Non-pigmented ciliary epithelial cell (primary cell): ENCODE results near the gene SUPT20HL1.
"Not testable (repeated sequence)": the region's sequence is repeated elsewhere in the genome, so short reads cannot be mapped to it uniquely, and the experiment has no call there.

Source experiments
- DNase-seq: peaks from one replicate; pipeline ENCODE4 v3.0.0-alpha.2; 2010; ENCODE audit warnings: low read depth

SUPT20HL1 gene

DNA sequence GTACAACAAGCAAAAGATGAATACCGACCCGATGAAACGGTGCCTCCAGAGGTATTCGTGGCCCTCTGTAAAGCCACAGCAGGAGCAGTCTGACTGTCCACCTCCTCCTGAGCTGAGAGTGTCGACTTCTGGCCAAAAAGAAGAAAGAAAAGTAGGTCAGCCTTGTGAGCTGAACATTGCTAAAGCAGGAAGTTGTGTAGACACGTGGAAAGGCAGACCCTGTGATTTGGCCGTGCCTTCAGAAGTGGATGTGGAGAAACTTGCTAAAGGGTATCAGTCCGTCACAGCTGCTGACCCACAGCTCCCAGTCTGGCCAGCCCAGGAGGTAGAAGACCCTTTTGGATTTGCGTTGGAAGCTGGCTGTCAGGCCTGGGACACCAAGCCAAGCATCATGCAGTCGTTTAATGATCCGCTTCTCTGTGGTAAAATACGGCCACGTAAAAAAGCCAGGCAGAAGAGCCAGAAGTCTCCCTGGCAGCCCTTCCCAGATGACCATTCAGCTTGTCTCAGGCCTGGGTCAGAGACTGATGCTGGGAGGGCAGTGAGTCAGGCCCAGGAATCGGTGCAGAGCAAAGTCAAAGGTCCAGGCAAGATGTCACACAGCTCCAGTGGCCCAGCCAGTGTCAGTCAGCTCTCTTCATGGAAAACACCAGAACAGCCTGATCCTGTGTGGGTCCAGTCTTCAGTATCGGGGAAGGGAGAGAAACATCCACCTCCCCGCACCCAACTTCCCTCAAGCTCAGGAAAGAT is 3.2 kb downstream of the SUPT20HL1 start:
- not testable (repeated sequence) for DNase-seq

DNA sequence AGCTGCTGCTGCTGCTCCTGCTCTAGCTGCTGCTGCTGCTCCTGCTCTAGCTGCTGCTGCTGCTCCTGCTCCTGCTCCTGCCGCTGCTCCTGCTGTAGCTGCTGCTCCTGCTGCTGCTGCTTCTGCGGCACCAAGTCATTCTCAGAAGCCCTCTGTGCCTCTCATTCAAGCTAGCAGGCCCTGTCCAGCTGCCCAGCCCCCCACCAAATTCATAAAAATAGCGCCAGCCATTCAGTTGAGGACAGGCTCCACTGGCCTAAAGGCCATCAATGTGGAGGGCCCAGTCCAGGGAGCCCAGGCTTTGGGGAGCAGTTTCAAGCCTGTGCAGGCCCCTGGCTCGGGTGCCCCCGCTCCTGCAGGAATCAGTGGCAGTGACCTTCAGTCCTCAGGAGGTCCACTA is 3.9 kb downstream of the SUPT20HL1 start:
- DNase-seq, result no peak

DNA sequence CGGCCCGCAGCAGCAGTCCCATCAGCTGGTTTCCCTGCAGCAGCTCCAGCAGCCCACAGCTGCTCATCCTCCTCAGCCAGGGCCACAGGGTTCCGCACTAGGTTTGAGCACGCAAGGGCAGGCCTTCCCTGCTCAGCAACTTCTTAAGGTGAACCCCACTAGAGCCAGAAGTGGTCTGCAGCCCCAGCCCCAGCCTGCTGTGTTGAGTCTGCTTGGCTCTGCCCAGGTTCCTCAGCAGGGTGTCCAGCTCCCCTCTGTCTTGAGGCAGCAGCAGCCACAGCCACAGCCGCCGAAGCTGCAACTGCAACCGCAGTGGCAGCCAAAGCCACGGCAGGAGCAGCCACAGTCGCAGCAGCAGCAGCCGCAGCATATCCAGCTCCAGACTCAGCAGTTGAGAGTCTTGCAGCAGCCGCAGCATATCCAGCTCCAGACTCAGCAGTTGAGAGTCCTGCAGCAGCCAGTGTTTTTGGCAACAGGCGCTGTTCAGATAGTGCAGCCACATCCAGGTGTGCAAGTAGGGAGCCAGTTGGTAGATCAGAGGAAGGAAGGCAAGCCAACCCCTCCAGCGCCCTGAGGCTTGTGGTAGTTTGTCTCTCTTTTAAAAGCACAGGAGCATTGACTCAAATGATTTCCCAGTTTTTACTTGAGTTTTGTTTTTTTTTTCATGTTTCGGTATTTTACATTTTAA is 4.6 kb downstream of the SUPT20HL1 start:
- DNase-seq, result no peak

DNA sequence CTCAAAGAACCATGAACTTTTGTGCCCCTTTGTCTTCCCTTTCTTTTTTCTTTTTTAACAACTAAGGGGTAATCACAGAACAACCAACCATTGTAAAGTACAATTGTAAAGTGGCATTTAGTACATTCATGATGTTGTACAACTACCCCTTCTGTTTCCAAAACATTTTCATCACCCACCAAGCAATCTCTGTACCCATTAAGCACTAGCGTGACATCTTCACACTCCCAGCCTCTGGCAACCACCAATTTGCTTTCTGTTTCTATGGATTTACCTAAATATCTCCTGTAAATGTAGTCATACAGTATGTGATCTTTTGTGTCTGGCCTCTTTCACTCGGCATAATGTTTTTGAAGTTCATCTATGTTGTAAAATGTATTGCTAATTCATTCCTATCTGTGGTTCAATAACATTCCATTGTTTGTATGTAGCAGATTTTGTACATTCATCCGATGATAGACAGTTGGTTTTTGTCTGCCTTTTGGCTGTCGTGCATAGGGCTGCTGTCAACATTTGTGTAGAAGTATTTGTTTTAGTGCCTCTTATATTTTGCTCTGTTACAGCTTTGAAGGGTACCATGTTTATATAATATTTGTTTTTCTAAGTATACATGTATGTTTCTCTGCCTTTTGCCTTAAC is 6.4 kb downstream of the SUPT20HL1 start:
- DNase-seq, result not testable (repeated sequence)

DNA sequence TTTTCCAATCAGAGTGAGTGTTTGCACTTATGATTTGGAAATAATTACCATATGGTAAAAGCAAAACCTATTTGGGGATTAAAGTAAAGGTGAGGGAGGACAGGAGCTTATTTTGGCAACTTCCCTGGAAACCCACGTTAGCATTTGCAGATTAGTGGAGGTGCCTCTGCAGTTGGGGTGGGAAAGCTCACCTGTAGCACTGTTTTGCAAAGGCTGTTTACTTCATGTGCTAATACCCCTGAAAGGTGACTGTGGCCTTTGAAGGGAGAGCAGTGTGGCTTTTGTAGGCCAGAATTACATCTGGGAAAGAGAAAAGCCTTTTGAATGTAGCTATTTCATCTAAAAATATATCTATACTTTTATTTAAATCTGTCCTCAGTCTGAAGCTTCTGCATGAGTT is 9.4 kb downstream of the SUPT20HL1 start:
- no peak for DNase-seq

DNA sequence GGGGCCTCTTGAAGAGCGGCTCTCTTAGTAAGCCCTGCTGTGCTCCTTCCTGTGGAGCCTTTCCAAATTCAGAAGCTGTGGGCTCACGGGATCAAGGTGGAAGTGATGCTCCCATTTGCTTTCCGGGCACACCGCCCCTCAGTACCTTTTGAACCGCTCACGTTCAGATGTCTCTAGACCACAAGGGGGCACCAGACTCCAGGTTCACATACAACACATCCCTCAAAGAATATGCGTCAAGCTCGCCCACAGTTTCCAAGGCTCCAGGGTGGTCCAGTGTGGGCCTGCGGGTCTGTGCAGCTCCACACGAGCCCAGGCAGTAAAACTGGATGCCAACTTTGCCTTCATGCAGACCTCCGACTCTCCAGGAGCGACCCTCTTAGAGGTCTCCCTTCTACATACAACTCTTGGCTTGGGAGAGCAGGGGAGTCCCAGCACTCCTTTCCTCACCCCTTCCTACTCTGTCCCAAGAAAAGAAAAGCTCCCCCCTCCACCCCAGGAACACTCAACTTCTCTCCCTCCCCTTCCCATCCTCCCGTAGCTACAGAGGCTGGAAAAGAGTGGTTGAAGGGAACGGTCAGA is 11.0 kb downstream of the SUPT20HL1 start:
- DNase-seq, result no peak

DNA sequence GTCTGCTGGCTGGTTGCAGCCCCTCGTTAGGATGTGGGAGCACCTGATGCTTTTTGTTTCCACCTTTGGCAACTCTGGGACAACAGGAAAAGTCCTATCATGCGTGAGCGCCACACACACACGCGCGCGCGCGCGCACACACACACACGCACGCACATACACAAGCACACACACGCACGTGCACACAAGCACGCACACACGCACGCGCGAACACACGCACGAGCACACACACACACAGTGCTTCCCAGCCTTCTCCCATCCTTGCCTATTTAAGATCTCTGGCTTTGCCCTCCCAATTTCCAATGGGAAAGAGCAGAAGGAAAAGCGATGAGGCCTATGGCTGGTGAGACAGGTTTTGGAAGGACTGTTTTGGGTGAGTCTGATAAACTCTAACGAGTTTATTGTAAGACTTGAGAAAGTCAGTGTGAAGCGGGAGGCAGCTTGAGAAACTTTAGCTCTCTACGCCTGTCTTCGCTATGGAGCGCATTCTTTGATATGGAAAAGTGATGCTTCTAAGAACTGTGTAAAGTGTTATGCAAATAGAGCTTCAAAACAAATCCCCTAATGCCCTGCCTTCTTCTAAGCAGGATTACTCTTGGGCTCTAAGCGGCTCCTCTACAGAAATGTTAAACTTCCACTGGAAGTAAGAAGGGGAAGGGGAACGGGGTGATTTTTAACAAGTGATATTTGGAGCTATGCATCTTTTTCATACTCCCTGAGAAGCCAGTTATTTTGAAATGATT is 11.8 kb downstream of the SUPT20HL1 start:
- DNase-seq, result no peak

DNA sequence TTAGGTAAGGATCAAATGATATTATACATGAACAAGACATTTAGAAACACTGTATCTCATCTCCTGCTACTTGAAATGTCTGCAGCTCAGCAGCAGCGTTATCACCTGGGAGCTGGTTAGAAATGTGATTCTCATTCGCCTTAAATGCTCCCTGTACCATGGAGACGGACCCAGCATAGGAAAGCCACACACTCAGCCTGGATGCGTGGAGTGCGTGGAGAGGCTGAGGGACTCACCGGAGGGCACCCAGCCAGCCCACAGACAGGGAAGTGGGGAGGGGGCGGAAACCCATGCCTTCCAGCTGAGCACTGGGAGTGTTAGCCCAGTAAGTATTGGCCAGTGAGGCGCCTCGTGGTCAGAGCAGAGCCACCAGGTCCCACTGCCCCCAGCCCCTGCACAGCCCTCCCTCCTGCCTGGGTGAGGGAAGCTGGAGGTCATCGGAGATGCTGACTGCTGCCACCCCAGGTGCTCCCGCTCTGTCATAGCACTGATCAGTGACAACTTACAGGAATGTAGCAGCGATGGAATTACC is 15.2 kb downstream of the SUPT20HL1 start:
- DNase-seq, result no peak

DNA sequence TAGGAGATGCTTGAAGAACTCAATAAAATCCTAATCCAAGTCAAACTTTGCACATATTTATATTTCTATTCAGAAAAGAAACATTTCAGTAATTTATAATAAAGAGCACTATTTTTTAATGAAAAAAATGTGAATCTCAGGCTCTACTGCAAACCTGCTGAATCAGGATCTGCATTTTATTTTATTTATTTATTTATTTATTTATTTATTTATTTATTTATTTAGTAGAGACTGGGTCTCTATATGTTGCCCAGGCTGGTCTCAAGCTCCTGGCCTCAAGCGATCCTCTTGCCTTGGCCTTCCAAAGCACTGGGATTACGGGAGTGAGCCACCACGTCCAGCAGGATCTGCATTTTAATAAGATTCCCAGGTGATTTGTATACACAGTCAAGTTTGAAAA is 16.0 kb downstream of the SUPT20HL1 start:
- DNase-seq, result no peak

DNA sequence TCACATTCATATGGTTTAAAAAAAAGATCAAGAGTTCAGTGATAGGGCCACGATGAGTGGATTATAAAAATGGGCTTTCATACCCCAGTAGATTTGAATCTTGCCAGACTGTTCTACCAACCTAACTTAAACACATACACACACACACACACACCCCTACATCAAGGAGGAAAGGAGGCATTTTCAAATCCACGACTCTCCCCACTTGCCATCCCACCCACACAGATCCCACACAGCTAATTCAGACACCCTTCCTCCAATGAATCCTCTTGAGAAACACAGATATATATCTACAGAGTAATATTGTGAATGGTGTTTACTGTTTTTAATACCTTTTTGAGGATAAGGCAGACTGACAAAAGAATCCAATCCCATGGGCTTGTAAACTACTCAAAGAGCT is 16.8 kb downstream of the SUPT20HL1 start:
- DNase-seq, result no peak

DNA sequence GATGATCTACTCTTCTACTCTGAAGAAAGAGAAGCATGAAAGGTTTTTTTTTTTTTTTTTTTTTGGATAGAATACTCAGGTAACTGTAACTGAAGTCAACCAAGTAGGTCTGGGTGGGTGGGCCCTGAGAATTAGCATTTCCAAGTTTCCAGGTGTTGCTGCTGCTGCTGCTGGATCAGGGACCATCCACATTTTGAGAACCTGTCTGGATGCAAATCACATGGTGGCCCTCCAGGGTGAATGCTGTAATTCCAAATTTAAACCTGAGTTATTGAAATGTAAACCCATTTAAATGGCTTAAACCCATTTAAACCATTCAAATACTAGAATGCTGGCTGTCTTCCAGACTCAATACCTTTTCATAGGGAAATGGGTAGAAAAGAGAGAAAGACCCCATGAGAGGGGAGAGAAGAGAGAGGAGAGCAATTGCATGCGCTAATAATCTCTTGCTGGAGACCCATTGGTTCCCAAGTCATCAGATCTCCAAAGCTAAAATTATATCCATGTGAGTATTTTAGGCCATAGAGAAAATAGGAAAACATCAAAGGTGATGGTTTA is 17.6 kb downstream of the SUPT20HL1 start:
- DNase-seq, result no peak

DNA sequence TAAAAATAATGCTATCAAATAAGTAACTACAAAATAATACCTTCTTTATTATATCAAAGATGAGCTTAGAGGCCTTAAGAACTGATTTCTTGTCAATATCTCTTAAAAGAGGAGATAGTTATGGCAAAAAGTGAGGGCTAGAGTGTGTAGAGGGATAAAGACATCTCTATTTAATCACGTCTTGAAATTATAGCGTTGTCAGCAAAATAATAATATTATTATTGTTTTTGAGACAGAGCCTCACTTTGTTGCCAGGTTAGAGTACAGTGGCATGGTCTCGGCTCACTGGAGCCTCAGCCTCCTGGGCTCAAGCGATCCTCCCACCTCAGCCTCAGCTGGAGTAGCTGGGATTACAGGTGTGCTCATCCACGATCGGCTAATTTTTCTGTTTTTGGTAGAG is 18.3 kb downstream of the SUPT20HL1 start:
- no peak for DNase-seq

DNA sequence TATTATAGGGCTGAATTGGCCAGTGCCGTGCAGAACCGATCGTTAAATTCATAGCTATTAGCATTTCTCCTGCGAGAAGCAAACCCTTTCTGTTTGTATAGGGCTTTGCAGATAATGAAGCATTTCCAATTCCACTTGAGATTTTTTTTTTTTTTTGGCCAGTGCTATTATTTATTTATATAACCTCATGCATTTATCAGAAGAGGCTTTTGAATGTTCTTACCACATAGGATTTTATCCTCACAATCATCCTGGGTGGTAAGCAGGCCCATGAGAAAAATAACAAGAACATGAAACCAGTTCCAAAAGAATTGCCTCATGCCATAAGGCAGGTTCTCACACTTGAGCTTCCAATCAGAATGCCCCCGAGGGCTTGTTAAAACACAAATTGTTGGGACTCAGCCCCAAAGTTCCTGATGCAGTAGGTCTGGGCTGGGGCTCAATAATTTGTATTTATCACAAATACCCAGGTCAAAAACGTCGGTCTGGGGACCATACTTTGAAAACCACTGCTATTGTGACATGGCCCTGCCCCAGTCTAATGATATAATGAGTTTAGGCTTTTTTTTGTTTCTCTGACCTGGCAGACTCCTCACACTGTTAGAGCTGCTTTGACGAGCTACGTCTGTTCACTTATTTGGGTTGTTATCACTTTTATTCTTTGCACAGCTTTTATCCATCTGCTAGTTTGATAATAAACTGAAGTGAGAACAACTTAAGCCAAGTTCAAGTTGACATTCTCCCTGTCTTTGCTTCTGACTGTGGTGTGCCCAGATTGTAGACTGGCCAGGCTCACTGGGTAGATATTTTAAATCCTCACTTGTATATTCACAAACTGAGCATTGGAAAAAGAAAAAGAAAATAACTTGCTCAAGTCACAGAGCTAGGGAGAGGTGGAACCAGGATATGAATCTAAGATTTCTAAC is 20.1 kb downstream of the SUPT20HL1 start:
- no peak for DNase-seq

DNA sequence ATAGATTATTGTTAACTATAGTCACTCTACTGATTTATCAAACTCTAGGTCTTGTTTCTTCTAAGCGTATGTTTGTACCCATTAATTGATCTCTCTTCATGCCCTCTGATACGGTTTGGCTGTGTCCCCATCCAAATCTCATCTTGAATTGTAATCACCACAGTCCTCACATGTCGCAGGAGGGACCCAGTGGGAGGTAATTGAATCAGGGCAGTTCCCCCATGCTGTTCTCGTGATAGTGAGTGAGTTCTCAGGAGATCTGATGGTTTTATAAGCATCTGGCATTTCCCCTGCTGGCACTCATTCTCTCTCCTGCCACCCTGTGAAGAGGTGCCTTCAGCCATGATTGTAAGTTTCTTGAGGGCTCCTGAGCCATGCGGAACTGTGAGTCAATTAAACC is 21.9 kb downstream of the SUPT20HL1 start:
- DNase-seq, result not testable (repeated sequence)

DNA sequence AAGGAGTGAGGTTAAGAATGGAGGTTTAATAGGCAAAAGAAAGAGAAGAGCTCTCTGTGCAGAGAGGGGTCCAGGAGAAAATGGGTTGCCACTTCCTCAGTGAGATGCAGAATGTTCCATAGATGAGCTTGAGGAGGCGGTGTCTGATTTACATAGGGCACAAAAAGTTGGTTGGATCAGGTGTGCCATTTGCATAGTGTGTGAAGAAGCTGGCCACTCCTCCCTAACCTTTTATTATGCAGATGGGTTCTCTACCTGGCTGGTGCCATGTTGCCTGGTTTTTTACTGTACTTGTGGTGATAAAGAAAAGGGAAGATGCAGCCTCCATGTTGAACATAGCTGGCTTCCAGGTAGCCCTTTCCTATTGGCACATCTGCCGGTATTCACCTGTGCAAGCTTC is 27.3 kb downstream of the SUPT20HL1 start:
- DNase-seq, result no peak

DNA sequence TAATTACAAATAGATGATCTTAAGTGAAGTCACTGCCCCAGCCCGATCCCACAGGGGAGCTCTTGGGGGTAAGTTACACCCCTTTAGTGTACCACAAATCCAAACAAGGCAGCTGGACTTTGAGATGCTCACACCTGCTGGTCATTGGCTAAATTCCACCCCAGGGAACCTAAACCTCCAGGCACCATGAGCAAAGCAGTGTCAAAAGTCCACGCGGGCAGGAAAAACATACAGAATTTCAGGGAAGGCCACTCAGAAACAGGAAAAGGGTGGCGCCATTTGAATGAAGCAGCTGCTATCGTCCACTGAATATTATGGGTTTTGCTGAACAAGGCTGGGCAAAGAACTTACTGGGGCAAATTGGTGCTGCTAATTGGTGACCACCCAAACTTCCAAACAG is 30.9 kb downstream of the SUPT20HL1 start:
- DNase-seq, result no peak

DNA sequence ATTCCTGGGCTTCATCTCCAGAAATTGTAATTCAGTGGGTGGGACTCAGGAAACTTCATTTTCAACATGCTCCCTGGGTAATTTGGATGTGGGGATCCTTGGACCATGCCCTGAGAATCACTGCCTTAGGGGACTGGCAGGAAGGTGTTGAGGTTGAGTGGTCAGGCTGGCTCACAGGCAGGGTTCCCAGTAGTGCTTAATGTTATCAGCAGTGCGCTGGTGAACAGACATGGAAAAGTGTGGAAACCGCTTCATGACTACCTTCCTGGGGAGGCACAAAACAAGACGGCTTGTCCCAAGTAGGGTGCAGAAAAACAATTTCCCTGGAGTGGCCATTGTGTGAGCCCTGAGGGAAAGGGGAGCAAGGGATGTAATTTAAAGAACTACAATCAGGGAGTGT is 31.4 kb downstream of the SUPT20HL1 start:
- no peak for DNase-seq

DNA sequence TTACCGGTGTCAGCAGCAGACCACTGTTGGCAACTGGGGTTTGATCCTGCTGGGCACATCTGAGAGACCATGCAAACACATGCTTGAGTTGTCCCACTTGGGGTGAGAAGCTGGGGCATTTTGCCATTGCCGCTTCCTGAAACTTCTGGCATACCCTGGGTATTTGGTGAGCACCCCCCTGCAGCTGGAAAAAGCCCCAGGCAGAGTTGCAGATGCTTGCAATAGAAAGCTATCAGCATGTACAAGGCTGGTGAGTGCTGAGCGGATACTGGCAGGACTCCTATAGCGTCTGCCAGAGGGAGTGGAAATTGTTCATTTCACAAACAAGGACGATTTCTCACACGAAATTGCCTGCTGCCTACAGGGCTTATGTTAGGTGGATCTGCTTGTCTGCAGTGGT is 32.3 kb downstream of the SUPT20HL1 start:
- DNase-seq, result no peak

DNA sequence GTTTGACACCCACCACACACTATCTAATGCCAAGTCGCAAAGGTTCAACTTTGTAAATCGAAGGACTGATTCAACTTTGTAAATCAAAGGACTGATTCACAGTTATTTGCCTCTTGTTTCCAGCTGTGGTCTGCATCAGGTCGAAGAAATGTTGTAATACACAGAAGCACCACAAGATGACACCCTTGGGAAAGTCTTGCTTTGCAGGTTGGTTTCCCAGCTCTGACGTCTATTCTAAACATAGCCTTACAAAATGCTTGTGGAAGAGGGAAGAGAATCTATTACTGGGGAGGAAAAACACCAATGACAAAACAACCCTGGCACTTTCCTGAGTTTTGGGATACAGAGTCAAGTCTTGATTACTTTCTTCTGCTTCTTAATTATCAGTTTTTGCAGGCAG is 35.3 kb downstream of the SUPT20HL1 start:
- DNase-seq, result no peak

DNA sequence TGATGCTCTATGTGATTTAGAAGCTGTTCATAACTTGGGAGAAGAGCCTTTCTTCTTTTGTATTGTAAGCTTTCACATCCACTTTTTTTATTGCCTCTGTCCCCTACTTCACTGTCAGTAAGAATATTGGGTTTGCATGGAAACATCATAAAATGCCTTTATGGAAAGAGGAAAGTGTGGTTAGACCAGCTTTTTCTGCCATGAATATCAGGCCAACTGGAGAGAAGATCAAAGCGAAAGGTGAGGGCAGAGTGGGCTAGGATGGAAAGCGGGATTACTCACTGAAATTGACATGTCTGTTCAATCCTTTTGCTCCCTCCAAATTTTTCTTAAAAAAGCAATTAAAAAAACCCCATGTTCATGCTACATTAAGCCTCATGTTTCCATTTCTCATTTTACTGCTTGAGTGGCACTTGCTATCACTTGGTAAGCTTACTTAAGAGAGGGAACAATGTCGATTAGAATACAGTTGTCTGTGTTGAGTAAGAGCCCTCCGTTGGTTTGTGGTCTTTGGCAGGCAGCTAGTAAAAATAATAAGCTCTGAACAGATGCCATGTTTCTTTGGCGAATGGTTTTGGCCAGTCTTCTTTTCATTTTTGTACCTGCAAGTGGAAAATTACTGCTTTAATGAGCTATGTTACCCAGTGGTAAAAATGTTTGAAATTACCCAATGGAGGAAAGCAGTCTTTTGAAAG is 35.9 kb downstream of the SUPT20HL1 start:
- no peak for DNase-seq
